Bronchial epithelial cell (primary cell): ENCODE results near the gene ZSCAN16. TPM values are rescaled to one million over a fixed set of nuclear protein-coding genes. Genes with fewer than 3 reads are reported as not detected.
"Not testable (repeated sequence)": the region's sequence is repeated elsewhere in the genome, so short reads cannot be mapped to it uniquely, and the experiment has no call there.

Experiments used
- DNase-seq: peaks from one replicate; pipeline ENCODE4 v3.0.0-alpha.2; 2010; ENCODE audit warnings: low read depth
- FAIRE-seq: peaks from 2 replicates; lab custom pipeline; 2011; peaks lifted over from hg19 to GRCh38; lab: Jason Lieb, UNC
- H3K27me3 ChIP-seq: 2 replicates; pipeline ENCODE4 v1.5.1; 2011; ENCODE audit warnings: low read length; ENCODE audit not compliant: control insufficient read depth, insufficient read depth
- H3K36me3 ChIP-seq: 2 replicates; pipeline ENCODE4 v1.5.1; 2011; ENCODE audit warnings: low read length; ENCODE audit not compliant: control insufficient read depth, insufficient read depth
- H3K4me3 ChIP-seq: 2 replicates; pipeline ENCODE4 v1.5.1; 2011; ENCODE audit warnings: mild to moderate bottlenecking, low read depth, low read length, control low read depth
- CTCF ChIP-seq: IDR thresholded peaks from 2 replicates; pipeline ENCODE4 v1.5.1; 2011; ENCODE audit warnings: mild to moderate bottlenecking, moderate library complexity, low read length, control low read depth, inconsistent platforms; ENCODE audit not compliant: insufficient read depth, severe bottlenecking
- total RNA-seq: library from RNA; depleted of rRNA; stranded (reverse); fragments of >200 nt; gene quantifications from 2 replicates; pipeline ENCODE4 v1.2.1, GENCODE V29; 2014

The ZSCAN16 gene
- total RNA-seq, 1 donor from 2014 or later = 9.5 TPM

GRCh38 chr6:28121876-28122275 lies 2.5 kb upstream of the ZSCAN16 start:
- DNase-seq (no peak), FAIRE-seq (no peak)
- H3K27me3 ChIP-seq = no peaks in the 10 kb centered on the region
- H3K4me3 ChIP-seq = no peak overlapping the region
- no peaks in the 10 kb centered on the region for H3K36me3 ChIP-seq
- TF ChIP-seq CTCF = no peak

- FAIRE-seq, H3K36me3 ChIP-seq, DNase-seq, H3K27me3 ChIP-seq, H3K4me3 ChIP-seq: not testable (repeated sequence)
Measured at GRCh38 chr6:28122283-28122682, 2.1 kb upstream of the ZSCAN16 start.

GRCh38 chr6:28124971-28125353 lies 553 bp downstream of the ZSCAN16 start:
- H3K27me3 ChIP-seq = no peaks in the 10 kb centered on the region
- no peak for TF ChIP-seq CTCF
- no peak for DNase-seq
- peaks cover 1% of the 10 kb centered on the region for H3K36me3 ChIP-seq
- FAIRE-seq = no peak
- H3K4me3 ChIP-seq = peak overlapping the region; percentile 66

- FAIRE-seq = no peak
- Histone ChIP-seq H3K27me3 (no peaks in the 10 kb centered on the region), H3K36me3 (peaks cover 1% of the 10 kb centered on the region), H3K4me3 (no peak overlapping the region)
- no peak for DNase-seq
- TF ChIP-seq CTCF = no peak
Measured at GRCh38 chr6:28125401-28125800, 992 bp downstream of the ZSCAN16 start.

GRCh38 chr6:28134015-28134414 lies 9.6 kb downstream of the ZSCAN16 start:
- TF ChIP-seq CTCF = peak; percentile 50
- no peaks in the 10 kb centered on the region for H3K27me3 ChIP-seq
- H3K4me3 ChIP-seq = no peak overlapping the region
- DNase-seq = peak; percentile 30
- FAIRE-seq = no peak
- peaks cover 1% of the 10 kb centered on the region for H3K36me3 ChIP-seq

GRCh38 chr6:28134716-28135115 lies 10.3 kb downstream of the ZSCAN16 start:
- TF ChIP-seq CTCF = no peak
- DNase-seq (no peak), FAIRE-seq (no peak)
- Histone ChIP-seq H3K36me3 (no peaks in the 10 kb centered on the region), H3K27me3 (no peaks in the 10 kb centered on the region), H3K4me3 (no peak overlapping the region)
